ENCODE results near the gene SPATC1L.

Gene SPATC1L

GRCh38 chr21:46161633-46162592, 22.3 kb downstream of the SPATC1L start:
- DNase-seq (ENCODE audit: low spot score), result peak; percentile 40

GRCh38 chr21:46160907-46161632, 23.2 kb downstream of the SPATC1L start:
- DNase-seq (ENCODE audit: low spot score), result peak; percentile 39

- DNase-seq (ENCODE audit: low spot score), result no peak
Observed at GRCh38 chr21:46160657-46160906, 23.7 kb downstream of the SPATC1L start.

DNA sequence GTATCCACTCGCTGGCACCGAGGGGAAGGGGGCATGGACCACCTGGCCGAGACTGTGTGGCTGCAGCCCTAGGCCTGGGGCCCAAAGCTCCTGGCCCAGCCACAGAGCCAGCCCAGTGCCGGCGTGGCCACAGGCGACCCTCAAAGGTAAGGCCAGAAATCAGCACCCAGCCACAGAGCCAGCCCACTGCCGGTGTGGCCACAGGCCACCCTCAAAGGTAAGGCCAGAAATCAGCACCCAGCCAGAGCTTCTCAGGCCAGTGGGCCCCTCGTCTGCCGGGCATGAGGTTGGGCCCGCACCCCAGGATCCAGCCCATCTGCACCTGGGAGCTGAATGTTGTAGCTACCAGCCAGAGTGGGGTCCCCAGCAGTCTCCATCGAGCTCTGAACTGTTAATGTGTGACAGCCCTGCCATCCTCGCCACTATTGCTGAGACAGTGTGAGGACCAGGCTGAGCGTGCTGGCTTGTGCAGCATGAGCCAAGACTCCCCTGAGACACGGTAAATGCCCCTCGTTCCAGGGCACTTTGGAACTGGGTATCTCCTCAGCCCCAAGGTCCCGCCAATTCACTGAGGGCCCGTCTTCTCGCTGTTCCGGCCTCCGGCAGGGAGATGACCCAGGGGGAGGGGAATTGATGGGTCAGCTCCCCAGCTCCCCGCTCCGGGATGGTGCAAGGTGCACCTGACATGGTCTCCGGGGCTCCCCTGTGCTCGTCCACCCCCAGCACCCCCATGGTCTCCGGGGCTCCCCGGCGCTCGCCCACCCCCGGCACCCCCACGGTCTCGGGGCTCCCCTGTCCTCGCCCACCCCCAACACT, 24.2 kb downstream of the SPATC1L start:
- DNase-seq (ENCODE audit: low spot score), result no peak

DNA sequence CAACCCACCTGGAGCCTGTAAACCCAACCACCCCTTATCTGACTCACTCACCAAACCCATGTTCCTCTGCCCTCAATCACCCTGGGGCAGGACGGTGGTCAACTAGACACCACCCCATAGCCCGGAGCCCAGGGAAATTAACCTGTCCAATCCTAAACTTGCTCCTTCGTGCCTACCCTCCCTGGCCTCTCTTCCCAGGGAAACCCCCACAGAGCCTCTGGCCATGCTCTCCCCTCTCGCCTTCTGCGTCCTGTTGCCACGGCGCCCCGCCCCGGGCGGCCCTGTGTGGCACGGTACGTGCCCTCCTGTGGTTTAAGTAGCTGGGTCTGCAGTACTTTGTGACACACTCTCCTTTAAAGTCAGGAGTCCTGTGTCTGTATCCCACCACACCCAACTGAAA, 24.9 kb downstream of the SPATC1L start:
- DNase-seq (ENCODE audit: low spot score), result no peak

GRCh38 chr21:46158666-46159300, 25.5 kb downstream of the SPATC1L start:
- no peak for DNase-seq (ENCODE audit: low spot score)

GRCh38 chr21:46157987-46158451, 26.2 kb downstream of the SPATC1L start:
- DNase-seq (ENCODE audit: low spot score), result no peak

DNA sequence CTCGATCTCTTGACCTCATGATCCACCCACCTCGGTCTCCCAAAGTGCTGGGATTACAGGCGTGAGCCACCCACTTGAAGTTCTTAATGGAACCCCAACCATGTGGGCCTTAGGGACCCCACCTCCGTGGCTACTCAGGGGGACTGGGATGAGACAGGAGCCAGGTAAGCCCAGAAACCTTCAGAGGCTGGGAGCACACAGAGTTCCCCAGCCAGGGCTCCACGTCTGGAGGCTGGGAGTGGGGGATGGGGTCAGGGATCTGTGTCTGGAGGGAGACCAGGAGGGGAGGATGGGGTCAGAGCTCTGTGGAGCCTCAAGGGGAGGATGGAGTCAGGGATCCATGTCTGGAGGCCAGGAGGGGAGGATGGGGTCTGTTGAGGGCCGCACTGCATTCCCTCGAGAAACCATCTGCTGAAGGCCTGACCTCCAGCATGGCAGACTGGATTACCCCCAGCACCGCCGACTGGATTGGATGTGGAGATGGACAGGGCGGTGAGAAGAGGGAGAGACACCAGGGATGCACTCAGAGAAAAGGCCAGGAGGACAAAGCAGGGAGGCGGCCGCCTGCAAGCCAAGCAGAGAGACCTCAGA, 26.8 kb downstream of the SPATC1L start:
- no peak for DNase-seq (ENCODE audit: low spot score)

DNA sequence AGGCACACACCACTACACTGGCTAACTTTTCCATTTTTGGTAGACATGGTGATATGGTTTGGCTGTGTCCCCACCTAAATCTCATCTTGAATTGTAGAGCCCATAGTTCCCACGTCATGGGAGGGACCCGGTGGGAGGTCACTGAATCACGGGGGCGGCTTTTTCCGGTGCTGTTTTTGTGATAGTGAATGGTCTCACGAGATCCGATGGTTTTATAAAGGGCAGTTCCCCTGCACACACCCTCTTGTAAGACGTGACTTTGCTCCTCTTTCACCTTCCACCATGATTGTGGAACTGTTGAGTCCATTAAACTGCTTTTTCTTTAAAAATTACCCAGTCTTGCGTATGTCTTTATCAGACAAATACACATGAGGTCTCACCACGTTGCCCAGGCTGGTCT, 27.6 kb downstream of the SPATC1L start:
- no peak for DNase-seq (ENCODE audit: low spot score)

DNA sequence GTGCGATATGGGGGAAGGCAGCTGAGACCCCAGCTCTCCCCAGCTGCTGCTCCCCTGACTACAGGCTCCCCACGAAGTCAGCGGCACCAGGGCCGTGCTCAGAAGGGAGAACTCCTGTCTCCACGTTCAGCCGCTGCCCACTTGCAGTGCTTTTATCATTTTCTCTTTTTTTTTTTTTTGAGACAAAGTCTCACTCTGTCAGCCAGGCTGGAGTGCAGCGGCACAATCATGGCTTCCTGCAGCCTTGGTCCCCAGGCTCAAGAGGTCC, 27.9 kb downstream of the SPATC1L start:
- no peak for DNase-seq (ENCODE audit: low spot score)

GRCh38 chr21:46155514-46156377, 28.5 kb downstream of the SPATC1L start, which contains the start of gene FTCD:
TSS of gene FTCD (minus strand) at chr21:46155579. CDS start at chr21:46155523, 56 bp downstream.
- DNase-seq (ENCODE audit: low spot score), result no peak

DNA sequence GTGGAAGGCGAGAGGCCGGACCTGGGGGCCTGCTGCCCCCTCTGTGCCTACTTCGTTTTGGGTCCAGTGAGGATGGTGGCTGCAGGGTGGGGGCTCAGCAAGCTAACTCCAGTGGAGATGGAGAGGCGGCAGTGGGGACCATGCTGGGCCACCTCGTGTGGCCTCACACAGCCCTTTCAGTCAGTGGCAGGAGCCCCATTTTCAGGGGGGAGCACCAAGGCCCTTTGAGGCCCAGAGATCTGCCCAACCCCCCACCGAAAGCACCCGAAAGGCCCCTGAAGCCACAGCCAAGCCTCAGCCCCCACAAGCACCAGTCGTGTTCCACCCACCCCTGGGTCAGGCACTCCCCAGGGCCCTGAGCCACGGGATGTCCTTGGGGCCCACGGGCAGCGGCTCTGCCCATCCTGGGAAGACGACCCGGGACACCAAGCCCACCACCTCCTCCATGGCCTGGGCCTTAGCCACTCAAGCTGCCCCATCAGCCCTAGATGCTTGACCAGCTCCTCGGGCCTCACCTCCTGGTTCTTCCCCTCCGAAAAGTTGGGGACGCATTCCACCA, 29.2 kb downstream of the SPATC1L start:
- DNase-seq (ENCODE audit: low spot score), result no peak

GRCh38 chr21:46154155-46154954, 29.9 kb downstream of the SPATC1L start:
- DNase-seq (ENCODE audit: low spot score), result no peak

- DNase-seq (ENCODE audit: low spot score), result peak; percentile 81
Observed at GRCh38 chr21:46153247-46154154, 30.8 kb downstream of the SPATC1L start.

DNA sequence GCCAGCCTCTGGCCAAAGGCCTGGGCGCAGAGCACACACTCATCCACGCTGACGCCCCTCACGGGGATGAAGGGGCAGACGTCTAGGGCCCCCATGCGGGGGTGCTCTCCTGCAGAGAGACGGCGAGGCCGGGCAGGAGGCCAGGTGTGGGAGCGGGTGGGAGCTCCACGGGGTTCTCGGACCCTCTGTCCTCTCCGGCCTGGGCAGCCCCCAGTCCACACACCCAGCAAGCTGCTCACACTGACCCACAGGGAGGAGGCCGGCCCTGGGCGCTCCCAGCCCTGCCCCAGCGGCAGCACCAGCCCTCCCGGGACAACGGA, 31.4 kb downstream of the SPATC1L start:
- no peak for DNase-seq (ENCODE audit: low spot score)

DNA sequence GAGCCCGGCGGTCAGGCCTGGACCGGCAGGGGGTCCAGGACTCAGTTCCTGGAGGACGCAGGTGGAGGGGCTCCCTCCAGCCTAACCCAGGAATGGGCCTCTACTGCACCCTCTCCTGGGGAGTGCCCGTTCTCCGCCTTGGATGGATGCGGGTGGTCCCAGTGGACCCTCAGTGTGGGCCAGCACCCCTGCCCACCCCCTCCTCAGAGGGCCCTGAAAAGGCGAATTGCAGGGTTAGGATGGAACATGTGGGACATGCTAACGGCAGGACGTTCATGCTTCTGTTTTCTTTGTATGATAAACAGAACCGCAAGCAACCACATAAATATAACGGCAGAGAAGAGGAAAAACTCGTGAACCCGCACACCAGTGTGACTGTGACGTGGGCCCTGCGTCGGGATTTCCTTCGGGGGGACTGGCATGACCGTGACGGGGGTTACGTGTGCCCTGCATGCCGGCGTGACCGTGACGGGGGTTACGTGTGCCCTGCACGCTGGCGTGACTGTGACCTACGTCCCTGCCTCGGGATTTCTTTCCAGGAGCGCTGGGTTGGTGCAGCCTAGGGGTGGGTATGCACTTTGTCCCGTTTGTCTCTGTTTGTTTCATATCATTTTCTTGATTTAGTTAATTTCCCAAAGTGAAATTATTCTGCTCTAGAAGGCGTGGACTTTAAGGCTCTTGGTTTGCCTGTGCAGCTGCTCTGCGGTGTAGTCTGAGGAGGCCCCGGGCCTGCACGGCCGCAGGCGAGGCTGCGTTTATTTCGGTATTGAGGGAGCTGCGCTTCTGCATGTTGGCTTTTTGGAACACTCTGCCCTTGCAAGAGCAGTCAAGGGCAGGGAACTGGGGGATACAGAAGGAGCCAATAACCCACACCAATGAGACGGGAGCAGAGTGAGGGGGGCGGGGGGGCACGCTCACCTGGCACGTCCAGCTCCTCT, 32.0 kb downstream of the SPATC1L start:
- no peak for DNase-seq (ENCODE audit: low spot score)

DNA sequence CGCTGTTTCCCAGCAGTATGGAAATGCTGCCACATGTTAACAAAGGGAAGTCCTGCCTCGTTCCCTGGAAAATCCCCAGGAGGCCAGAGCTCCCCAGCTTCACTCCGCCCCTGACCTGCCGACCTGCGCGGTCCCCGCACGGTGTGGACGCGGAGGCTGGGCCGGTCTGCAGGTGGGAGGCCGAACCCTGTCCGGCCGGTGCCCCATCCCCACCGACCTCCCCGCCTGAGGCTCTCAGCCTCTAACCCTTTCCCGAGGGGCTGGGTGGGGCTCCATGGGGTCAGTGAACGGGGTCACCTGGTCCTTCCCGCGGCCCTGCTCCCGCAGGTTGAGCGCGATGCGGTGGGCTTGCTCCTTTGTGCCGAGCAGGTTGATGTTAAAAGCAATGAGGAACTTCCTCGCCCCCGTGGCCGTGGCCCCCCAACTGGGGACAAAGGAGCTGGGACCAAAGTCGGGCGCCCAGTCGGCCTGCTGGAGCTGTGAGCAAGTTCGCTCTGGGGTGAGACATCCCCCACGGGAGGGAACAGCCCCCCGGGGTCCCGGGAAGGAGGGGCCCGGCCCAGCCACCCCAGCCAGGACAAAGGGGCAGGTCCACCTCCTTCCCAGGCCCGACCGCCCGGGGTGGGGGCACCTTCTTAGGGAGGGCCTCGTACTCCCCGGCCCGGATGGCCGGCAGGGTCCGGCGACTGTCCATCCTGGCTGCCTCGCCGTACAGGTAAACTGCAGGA, 32.8 kb downstream of the SPATC1L start:
- DNase-seq (ENCODE audit: low spot score), result no peak
